CD4-positive, alpha-beta T cell treated with Interleukin-15 for 1 hour (primary cell): ENCODE data around the gene UBE3A.
"Not testable (repeated sequence)": the region's sequence is repeated elsewhere in the genome, so short reads cannot be mapped to it uniquely, and the experiment has no call there.

Source experiments
- DNase-seq: peaks from one replicate; pipeline ENCODE4 v3.0.0-alpha.2; 2020

Gene UBE3A

GRCh38 chr15:25438601-25439368 is at the start of gene UBE3A:
Gene UBE3A (minus strand): TSS chr15:25439024. CDS start chr15:25409107, 29,917 bp downstream.
- peak; percentile 89 for DNase-seq

GRCh38 chr15:25487226-25487884 is 48.5 kb upstream of the UBE3A start:
- DNase-seq, result no peak

- no peak for DNase-seq
Measured at GRCh38 chr15:25486051-25486450, 47.2 kb upstream of the UBE3A start.

- DNase-seq, result no peak
Measured at GRCh38 chr15:25481208-25481859, 42.5 kb upstream of the UBE3A start.

- DNase-seq, result no peak
Measured at GRCh38 chr15:25478313-25478712, 39.5 kb upstream of the UBE3A start.

GRCh38 chr15:25477816-25478215 is 39.0 kb upstream of the UBE3A start:
- DNase-seq, result no peak

GRCh38 chr15:25474251-25474650 is 35.4 kb upstream of the UBE3A start:
- no peak for DNase-seq

GRCh38 chr15:25470230-25470629 is 31.4 kb upstream of the UBE3A start:
- DNase-seq, result no peak

- no peak for DNase-seq
Measured at GRCh38 chr15:25469377-25469776, 30.6 kb upstream of the UBE3A start.

GRCh38 chr15:25468611-25469010 is 29.8 kb upstream of the UBE3A start:
- DNase-seq, result no peak

- no peak for DNase-seq
Measured at GRCh38 chr15:25465835-25466234, 27.0 kb upstream of the UBE3A start.

GRCh38 chr15:25464784-25465183 is 26.0 kb upstream of the UBE3A start:
- no peak for DNase-seq

- no peak for DNase-seq
Measured at GRCh38 chr15:25464383-25464782, 25.6 kb upstream of the UBE3A start.

- DNase-seq, result no peak
Measured at GRCh38 chr15:25456196-25456595, 17.4 kb upstream of the UBE3A start.

GRCh38 chr15:25455226-25455625 is 16.4 kb upstream of the UBE3A start:
- DNase-seq, result no peak

- no peak for DNase-seq
Measured at GRCh38 chr15:25454771-25455170, 15.9 kb upstream of the UBE3A start.

- not testable (repeated sequence) for DNase-seq
Measured at GRCh38 chr15:25453246-25453645, 14.4 kb upstream of the UBE3A start.

- DNase-seq, result no peak
Measured at GRCh38 chr15:25451501-25451900, 12.7 kb upstream of the UBE3A start.

- no peak for DNase-seq
Measured at GRCh38 chr15:25450163-25450562, 11.3 kb upstream of the UBE3A start.

GRCh38 chr15:25446076-25446475 is 7.3 kb upstream of the UBE3A start:
- no peak for DNase-seq

GRCh38 chr15:25445412-25445811 is 6.6 kb upstream of the UBE3A start:
- no peak for DNase-seq

- DNase-seq, result no peak
Measured at GRCh38 chr15:25441111-25441510, 2.3 kb upstream of the UBE3A start.

- DNase-seq, result no peak
Measured at GRCh38 chr15:25439369-25439836, 579 bp upstream of the UBE3A start.
